GM19455 (cell line): ENCODE data around the gene SLC45A3.
"Not testable (repeated sequence)": the region's sequence is repeated elsewhere in the genome, so short reads cannot be mapped to it uniquely, and the experiment has no call there.

Source experiments
- ATAC-seq: cut with Tn5 transposase; IDR thresholded peaks from one replicate; pipeline ENCODE4 v1.9.1; 2021; ENCODE audit not compliant: unreplicated experiment

SLC45A3 gene, protein sequence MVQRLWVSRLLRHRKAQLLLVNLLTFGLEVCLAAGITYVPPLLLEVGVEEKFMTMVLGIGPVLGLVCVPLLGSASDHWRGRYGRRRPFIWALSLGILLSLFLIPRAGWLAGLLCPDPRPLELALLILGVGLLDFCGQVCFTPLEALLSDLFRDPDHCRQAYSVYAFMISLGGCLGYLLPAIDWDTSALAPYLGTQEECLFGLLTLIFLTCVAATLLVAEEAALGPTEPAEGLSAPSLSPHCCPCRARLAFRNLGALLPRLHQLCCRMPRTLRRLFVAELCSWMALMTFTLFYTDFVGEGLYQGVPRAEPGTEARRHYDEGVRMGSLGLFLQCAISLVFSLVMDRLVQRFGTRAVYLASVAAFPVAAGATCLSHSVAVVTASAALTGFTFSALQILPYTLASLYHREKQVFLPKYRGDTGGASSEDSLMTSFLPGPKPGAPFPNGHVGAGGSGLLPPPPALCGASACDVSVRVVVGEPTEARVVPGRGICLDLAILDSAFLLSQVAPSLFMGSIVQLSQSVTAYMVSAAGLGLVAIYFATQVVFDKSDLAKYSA

DNA sequence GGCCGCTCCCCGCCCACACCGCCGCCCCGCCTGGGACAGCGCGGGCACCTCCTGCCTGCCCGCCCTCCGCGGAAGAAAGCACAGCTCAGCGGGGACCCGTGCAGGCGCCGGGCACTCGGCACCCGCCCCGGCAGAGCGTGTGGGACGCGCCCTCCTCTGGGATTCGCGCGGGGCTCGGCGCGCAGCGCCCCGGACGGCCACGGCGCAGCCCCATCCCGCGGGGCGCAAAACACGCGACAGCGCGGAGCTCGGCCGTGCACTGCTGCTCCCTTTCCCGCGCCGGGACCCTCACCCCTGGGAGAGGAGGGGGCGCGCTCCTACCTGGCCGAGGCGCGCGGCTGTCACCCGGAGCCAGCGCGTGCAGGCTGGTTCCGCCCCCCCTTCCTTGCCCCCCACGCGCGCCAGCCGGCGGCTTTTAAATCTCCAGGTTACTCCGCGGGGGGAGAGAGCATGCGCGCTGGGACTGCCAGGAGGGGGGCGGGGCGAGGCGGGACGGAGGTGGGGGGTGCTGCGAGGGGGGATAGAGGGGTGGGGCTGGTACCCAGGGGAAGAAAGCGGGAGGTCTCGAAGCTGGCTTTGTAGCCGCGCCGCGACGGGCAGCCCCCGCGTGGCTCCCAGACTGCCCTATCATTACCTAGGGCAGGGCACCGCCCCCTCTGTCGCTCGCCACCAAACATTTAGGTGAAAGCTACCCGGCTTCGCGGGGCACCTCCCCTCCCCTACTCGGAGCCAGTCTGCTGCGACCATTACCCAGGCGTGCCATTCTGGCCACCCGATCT, at the start of gene SLC45A3:
SLC45A3 (minus strand) TSS at position 437 of the 779 bp plus-strand sequence. CDS start 15,853 bp downstream, outside the sequence.
- ATAC-seq = no peak

DNA sequence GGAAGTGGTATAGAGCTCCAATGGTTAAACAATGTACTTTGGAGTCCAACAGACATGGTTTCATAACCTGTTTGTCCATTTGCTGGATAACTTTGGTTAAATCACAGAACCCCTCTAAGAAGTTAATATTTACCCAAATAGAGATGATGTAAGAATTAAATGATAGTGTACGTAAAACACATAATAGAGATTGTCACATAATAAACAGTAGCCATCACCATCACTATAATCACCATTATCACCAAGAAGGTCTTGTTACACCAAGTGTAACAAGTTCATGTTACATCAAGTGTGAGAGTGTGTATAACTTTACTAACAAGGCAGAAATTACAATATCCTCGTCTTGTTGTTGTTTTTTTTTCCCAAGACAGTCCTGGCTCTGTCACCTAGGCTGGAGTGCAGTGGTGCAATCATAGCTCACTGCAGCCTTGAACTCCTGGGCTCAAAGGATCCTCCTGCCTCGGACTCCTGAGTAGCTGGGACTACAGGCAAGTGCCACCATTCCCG, 46.4 kb upstream of the SLC45A3 start:
- no peak for ATAC-seq

DNA sequence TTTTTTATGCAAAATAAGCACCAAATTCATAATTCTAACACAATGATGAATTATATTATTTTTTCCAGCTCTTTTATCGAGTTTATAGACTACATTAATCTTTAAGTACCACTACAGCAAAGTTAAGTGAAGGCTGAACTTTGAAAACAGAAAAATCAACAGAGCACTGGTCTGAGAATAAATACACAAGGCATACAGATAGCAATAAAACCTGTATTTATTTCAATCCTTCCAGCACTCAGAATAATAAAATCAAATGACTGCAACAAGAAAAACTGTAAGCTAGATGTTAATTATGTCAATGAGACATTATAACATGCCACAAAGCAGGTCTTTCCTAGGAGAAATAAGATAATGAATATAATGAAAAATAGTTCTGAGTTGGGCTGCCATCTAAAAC, 45.2 kb upstream of the SLC45A3 start:
- no peak for ATAC-seq

DNA sequence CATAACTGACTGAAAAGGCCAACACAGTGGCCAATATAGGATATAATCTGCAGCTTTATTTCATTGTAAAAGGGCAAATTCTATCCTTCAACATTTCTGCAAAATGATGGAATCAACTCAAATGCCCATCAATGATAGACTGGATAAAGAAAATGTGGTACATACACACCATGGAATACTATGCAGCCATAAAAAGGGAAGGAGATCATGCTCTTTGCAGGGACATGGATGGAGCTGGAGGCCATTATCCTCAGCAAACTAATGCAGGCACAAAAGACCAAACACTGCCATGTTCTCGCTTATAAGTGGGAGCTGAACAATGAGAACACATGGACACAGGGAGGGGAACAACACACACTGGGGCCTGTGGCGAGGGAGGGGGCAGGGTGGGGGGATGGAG, 40.4 kb upstream of the SLC45A3 start:
- ATAC-seq = not testable (repeated sequence)

DNA sequence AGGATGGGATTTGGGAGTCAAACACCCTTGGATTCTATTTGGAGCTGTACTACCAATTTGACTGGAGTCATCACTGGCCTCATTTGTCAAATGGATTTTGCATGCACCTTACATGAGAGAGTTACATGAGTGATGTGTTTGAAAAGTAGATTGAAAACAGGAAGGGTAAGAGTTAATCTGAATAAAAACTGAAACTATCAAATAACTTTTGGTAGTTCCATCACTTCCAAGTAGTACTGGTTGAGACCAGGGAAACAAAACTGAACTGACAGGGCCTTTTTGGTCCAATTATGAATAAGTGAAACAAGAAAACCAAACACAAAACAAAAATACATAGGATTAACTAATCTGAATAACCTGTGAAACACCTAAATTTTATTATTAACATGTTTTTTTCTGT, 39.5 kb upstream of the SLC45A3 start:
- no peak for ATAC-seq

DNA sequence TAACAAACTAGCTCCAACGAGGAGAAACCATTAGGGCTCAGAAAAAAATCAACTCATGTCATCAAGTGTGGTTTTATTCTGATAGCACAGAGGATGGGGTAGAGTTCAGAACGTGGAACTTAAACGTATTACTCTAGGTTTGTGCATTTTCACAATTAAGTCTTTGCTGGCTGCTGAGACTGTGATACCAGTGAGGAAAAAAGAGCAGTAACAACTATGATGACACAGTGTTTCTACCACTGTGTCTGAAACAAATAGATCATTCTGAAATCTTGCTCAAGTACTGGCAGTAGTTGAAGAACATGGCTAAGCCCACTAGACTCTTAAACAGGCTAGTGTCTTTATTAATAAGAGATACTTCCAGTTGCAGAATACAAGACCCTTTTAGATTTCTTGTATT, 38.7 kb upstream of the SLC45A3 start:
- ATAC-seq = no peak

DNA sequence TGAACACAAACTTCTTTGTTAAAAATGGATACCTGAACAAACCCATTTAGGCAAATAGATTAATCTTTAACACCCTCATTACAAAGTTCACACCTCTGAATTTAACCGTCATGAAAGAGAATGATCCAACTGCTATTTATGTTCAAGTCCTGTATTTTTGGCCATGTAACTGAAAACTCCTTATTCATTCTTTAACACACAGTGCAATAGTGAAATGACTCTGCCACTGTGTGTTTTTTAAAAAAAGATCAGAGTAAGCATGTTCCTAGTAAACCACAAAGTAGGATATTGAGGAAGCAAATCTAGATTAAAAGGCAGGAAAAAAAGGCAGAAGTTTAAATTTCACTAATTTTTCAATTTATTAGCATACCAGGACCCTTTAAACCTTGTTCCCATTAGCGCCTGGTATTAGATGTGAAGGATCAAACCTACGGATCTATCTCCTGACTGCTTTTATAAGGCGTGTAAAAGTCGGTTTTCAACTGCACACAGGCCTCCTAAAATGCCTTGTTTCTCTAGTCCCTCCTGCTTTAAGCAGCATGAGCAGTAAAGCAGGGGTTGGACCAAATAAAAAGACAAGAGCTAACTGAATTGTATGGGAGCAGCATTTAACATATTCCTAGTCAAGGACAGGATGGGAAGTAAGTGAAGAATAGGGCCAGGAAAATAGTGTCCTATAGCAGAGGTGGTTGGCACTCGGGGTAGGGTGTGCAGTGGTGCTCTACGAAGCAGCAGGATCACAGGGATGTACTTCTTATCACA, 36.2 kb upstream of the SLC45A3 start:
- no peak for ATAC-seq

DNA sequence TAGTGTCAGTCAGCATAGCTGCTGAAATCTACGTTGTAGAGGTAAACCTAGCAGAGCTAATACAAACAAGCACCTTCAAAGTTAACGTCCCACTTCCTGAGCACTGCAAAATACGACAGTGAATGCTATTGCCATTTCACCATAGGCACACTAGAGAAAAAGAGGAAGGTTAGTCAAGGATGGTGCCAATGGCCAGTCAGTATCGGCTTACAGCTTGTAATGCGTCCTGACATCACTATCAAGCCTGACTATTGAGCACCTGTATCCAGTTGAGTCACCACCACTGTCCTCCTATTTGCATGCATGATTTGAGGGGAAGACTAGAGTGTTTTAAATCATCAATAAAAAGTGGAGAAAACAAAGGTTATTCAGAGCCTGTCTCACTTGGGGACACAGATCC, 35.3 kb upstream of the SLC45A3 start:
- no peak for ATAC-seq

DNA sequence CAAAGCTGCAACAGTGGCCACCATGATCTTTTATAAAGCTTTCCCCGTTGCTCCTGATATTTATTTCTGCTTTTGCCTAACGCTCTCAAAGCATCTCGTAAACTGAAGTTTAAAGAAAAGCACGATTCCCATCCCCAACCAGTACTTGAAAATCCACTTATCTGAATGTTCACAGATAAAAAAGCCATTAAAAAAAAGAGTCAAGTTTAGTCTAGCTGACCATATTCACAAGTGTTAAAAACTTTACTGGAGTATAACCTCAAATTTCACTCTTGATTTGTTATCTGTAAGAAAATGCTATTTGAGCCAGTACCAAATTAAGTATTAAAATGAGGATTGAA, 34.6 kb upstream of the SLC45A3 start:
- no peak for ATAC-seq

DNA sequence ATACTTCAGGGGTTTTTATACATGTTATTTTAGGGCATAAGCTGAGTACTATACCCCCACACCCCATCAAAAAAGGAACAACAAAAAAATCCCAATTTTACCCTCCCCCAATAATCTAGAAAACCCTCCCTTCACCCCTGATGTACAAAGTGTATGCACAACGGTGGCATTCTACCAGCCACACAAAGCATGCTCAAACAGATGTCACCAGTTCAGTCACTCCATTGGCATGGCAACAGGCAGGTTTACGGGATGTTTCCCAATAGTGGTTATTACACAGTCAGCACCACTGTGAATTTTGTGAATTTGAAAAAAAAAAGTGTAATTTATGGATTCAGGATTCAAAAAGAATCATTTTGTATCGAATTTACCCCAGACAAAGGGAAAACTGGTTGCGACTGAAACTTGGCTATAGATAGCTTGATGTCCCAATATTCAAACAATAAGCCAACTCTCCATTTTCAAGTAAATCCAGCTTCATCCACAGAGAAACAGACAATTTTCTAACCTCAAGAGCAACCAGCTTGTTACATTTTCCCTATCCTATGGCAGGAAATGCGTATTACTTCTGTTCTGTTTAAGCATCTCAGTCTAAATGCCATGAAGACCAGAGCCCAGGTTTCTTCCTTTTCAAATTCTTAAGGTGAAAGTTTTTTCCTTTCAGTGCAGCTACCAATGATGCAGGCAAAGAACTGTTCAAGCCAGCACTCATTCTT, 34.0 kb upstream of the SLC45A3 start:
- no peak for ATAC-seq

DNA sequence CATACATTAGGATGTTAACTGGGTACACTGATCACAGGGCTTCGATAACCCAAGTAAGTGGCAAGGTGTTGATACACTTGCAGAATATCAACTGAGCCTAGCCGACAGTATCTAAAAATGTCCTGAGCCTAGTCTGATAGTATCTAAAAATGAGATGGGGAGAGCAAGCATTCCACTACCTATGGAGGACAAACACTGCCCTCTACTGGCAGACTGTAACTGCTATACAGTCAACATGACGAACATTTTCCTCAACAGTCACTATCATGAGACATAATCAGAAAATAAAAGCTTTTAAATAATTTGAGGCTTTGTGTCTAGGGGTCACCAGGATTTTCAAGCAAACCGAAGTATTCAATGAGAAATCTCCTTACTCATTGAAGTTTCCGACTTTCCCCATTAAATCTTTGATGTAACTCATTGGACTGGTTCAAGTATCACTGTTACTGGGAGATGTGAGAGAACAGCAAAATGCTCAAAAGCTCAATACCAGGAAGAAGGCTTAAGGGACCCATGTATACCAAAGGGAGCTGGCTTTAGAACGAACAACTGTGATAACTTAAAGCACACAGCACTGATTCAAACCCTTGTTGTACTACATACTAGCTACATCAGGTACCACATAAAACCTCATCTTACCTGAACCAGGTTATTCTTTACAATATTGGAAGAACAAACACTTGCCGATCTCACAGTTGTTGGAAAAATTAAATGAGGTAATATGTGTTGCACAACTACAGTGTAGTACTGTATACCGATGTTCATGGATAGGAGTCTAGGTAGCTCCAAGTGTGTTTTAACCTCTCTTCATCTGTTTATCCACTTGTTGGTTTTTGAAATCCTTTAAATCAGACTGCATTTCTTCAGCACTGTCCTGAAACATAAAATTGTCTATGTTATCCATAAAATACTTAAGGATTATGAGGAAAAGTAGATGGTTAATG, 31.1 kb upstream of the SLC45A3 start:
- ATAC-seq = no peak

DNA sequence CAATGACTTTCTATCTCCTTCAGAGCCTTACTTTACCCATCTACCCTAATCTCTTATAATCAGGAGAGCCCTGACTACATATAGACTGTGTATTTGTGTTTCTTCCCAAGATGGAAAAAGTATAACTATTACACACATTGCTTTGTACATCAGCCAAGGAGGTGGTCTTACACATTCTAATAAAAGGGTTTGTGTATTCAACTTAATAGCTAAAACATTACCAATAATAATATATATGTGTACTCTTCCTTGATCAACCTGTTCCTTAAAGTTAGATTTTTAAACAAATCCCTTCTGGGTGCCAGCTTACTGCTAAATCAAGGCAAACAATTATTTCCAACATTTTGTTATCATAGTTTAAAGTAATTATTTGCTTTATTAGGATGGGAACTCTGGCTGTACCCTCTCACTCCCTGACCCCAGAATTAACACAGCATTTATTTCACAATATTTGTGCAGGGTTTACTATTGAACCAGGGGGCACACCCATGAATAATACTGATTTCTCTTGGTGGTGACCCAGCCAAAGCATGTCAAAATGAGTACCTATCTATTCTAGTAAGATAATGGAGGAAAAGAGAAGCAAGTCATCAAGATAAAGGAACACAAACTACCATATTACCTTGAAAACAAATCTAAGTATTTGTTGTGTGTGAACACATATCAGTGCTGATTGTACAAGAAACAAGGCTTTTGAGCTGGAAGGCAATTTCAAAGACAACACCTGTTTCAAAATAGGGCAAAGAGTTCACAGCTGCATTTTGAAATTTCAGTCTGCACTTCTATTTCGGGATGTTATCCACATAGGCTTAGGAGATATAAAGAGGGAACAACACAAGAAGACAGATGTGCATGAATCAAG, 30.1 kb upstream of the SLC45A3 start:
- ATAC-seq = no peak

DNA sequence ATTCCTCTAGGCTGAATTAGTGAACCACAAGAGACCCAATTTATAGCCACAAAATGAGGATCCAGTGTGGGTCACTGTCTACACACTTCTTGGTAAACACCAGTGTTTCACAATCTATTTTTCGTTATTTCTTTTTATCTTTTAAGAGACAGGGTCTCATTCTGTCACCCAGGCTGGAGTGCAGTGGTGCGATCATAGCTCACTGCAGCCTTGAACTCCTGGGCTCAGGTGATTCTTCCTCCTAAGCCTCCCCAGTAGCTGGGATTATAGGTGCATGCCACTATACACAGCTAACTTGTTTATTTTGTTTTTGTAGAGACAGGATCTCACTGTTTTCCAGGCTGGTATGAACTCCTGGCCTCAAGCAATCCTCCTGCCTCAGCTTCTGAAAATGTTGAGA, 29.3 kb upstream of the SLC45A3 start:
- ATAC-seq = no peak

DNA sequence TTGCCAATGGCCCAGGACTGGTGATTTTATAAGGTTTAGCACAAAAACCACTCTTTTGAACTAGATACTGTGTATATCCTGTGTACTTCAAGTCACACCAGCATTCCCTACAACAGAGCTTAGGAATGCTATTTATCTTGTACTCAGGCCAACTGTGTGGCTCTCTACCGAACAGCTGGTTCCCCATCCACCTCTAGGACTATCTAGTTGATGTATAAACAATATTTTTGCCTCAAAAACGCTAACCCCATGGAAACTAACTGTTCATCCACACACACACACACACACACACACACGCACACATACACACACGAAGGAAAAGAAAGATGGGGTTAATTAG, 28.7 kb upstream of the SLC45A3 start:
- ATAC-seq = no peak

DNA sequence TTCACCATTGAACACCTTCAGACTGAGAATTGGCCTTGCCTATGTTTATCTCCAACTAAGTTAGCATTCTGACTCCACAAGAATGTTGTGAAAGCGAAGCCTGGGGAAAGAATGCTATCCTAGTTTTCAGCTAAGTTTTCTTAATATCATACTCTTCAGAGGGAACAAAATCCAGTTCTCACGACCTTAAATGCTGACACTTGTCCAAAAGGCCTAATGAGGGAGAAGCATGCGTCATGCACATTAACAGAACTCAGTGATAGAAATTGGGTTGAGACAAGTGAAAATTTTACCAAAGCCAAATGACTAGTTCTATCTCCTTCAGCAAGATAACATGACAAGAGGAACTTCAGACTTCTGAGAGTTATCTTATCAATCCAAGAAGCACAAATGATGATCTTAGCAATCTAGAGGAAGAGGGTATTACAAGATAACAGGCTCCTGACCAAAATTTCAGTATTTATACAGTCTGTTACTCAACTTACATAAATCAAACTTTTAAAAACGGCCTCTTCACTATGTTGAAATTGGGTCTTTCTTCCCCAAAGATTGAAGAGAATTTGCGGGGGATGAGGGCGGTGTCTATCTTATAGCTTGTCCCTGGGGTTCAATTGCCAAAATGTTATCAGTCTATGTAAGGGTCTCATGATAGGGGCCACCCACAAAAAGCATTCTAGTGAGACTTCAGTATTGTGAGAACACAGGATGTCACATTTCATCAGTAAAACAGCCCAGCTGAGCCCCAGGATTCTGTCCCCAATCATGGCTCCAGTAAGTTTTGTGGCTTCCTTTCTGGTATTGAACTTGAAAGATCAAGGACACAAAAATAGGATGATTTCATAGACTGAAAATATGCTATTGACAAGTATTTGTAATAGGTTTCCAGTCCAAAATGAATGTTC, 26.5 kb upstream of the SLC45A3 start:
- ATAC-seq = no peak

DNA sequence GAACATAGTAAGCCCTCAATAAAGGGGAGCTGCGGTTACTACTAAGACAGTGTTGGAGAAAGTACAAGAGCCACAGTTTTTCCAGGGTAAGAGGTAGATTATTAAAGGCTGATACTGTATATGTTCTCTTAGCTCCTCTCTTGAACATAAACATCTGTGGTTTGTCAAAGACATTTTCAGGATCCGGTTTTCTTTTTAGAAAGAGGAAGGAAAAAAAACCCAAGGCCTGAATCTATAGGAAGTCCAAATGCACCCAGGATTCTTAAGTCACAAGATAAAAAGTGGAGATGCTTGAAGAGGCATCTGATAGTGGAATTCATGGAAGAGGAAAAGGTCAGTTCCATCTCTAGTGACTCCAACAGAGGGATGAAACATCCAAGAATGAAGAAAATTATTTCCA, 24.6 kb upstream of the SLC45A3 start:
- no peak for ATAC-seq

DNA sequence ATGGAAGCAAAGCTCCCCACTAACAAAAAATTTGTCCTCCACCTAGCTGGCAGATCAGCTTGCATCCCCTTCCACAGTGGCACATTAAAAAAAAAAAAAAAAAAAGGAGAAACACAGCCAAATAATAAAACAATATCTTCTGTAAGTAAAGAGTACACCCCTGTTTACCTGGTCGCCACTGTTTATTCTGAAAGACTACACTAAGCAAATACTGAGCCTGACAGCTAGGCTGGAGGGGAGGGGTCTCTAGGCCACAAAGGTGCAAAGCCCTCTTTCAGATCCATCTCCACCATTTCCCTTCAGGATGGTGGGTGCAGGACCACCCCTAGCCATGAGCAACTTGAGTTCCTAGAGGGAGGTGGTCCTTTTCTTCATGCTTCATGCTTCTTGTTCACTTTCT, 22.8 kb upstream of the SLC45A3 start:
- ATAC-seq = no peak

DNA sequence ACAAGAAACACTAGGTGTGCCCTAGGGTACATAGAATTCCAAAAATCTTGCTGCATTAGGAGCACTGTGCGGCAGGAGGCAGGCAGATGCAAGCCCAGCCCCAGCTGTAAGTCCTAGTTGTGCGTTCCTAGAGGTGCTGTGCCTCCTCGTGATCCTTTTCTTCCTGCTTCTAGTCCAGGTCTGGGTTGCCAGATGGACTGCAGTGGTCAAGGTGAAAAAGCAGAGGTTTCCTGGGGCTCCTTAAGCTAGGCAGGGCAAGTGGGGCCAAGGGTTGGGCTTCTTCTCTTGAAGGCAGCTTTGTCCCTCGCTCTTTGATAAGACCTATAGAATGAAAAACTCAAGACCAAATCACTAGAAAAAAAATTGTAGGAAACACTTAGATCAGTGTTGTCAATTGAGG, 21.6 kb upstream of the SLC45A3 start:
- no peak for ATAC-seq
